VCaP (cell line): ENCODE measurements around the gene MPPED1.

Source experiments
- H3K27ac ChIP-seq: fragments of 450-650 bp; 2 replicates; pipeline ENCODE4 v1.5.1; 2017
- CTCF ChIP-seq: fragments of 450-650 bp; conservative IDR thresholded peaks from 2 replicates; pipeline ENCODE4 v1.5.1; 2017; ENCODE audit warnings: mild to moderate bottlenecking, moderate library complexity

MPPED1 gene

GRCh38 chr22:43426816-43427215, 15.0 kb downstream of the MPPED1 start:
- TF ChIP-seq CTCF = no peak

GRCh38 chr22:43427296-43428004, 15.6 kb downstream of the MPPED1 start:
- H3K27ac ChIP-seq = no peak overlapping the region
- TF ChIP-seq CTCF = no peak

More at GRCh38 chr22:43426816-43427215, 15.0 kb downstream of the MPPED1 start:
- H3K27ac ChIP-seq = no peak overlapping the region; the same call in 1 of the 2 replicates

GRCh38 chr22:43428005-43428485, 16.2 kb downstream of the MPPED1 start:
- TF ChIP-seq CTCF = no peak
- no peak overlapping the region for H3K27ac ChIP-seq

- TF ChIP-seq CTCF = no peak
- no peak overlapping the region for H3K27ac ChIP-seq
These were observed 16.7 kb downstream of the MPPED1 start for GRCh38 chr22:43428521-43428920.

- TF ChIP-seq CTCF = no peak
- no peak overlapping the region for H3K27ac ChIP-seq
These were observed 17.6 kb downstream of the MPPED1 start for GRCh38 chr22:43429426-43429825.

- H3K27ac ChIP-seq = no peak overlapping the region
- no peak for TF ChIP-seq CTCF
These were observed 20.2 kb downstream of the MPPED1 start for GRCh38 chr22:43431808-43432554.

GRCh38 chr22:43432883-43433415, 21.1 kb downstream of the MPPED1 start:
- H3K27ac ChIP-seq = no peak overlapping the region
- no peak for TF ChIP-seq CTCF
